Trophoblast cell (in vitro differentiated cells and primary cell): ENCODE data around the gene GOLGA6A.

Source experiments
- DNase-seq, 2 donors: peaks; one replicate each; pipeline ENCODE4 v3.0.0-alpha.2; 2016
- H2AFZ ChIP-seq: 2 replicates; pipeline ENCODE4 v1.6.1; 2013; ENCODE audit warnings: low read length, moderate library complexity, mild to moderate bottlenecking; ENCODE audit not compliant: insufficient read depth, poor library complexity
- H2AK5ac ChIP-seq: 2 replicates; pipeline ENCODE4 v1.6.1; 2013; ENCODE audit warnings: mild to moderate bottlenecking, low read length
- H2BK120ac ChIP-seq: 2 replicates; pipeline ENCODE4 v1.6.1; 2013; ENCODE audit warnings: low read length, mild to moderate bottlenecking, moderate library complexity; ENCODE audit not compliant: insufficient read depth, poor library complexity
- H2BK12ac ChIP-seq: 2 replicates; pipeline ENCODE4 v1.6.1; 2013; ENCODE audit warnings: mild to moderate bottlenecking, low read length, moderate library complexity
- H2BK5ac ChIP-seq: 2 replicates; pipeline ENCODE4 v1.6.1; 2013; ENCODE audit warnings: low read length, low read depth, moderate library complexity, mild to moderate bottlenecking; ENCODE audit not compliant: poor library complexity
- H3K14ac ChIP-seq: 2 replicates; pipeline ENCODE4 v1.6.1; 2013; ENCODE audit warnings: mild to moderate bottlenecking, low read length
- H3K18ac ChIP-seq: 2 replicates; pipeline ENCODE4 v1.6.1; 2013; ENCODE audit warnings: mild to moderate bottlenecking, low read length
- H3K23ac ChIP-seq: 2 replicates; pipeline ENCODE4 v1.6.1; 2013; ENCODE audit warnings: low read length
- H3K27ac ChIP-seq: 2 replicates; pipeline ENCODE4 v1.5.1; 2013; ENCODE audit warnings: low read depth, mild to moderate bottlenecking, inconsistent platforms, low read length, moderate library complexity
- H3K27me3 ChIP-seq: 2 replicates; pipeline ENCODE4 v1.6.1; 2013; ENCODE audit warnings: inconsistent platforms, mild to moderate bottlenecking, low read length, moderate library complexity; ENCODE audit not compliant: insufficient read depth
- H3K36me3 ChIP-seq, 2 experiments: 1 replicate in 1 of 2; 2 replicates in 1 of 2; pipeline ENCODE4 v1.6.1; 2013; ENCODE audit warnings: low read length in 2 of 2, mild to moderate bottlenecking in 2 of 2, moderate library complexity in 1 of 2; ENCODE audit not compliant: insufficient read depth in 2 of 2, control insufficient read depth in 1 of 2
- H3K4ac ChIP-seq: 2 replicates; pipeline ENCODE4 v1.6.1; 2013; ENCODE audit warnings: low read depth, mild to moderate bottlenecking, low read length, moderate library complexity
- H3K4me1 ChIP-seq, 2 experiments: 1 replicate in 1 of 2; 2 replicates in 1 of 2; pipeline ENCODE4 v1.6.1; 2013; ENCODE audit warnings: low read length in 2 of 2, mild to moderate bottlenecking in 2 of 2, moderate library complexity in 1 of 2; ENCODE audit not compliant: insufficient read depth in 2 of 2, control insufficient read depth in 1 of 2
- H3K4me2 ChIP-seq: 2 replicates; pipeline ENCODE4 v1.6.1; 2013; ENCODE audit warnings: inconsistent platforms, mild to moderate bottlenecking, low read length, moderate library complexity
- H3K4me3 ChIP-seq: 2 replicates; pipeline ENCODE4 v1.5.1; 2013; ENCODE audit warnings: mild to moderate bottlenecking, low read depth, low read length, inconsistent platforms
- H3K79me1 ChIP-seq: one replicate; pipeline ENCODE4 v1.6.1; 2013; ENCODE audit warnings: low read length
- H3K79me2 ChIP-seq: 2 replicates; pipeline ENCODE4 v1.6.1; 2013; ENCODE audit warnings: low read length, mild to moderate bottlenecking; ENCODE audit not compliant: control insufficient read depth, insufficient read depth, poor library complexity
- H3K9ac ChIP-seq: 2 replicates; pipeline ENCODE4 v1.6.1; 2013; ENCODE audit warnings: mild to moderate bottlenecking, low read length
- H3K9me3 ChIP-seq: 2 replicates; pipeline ENCODE4 v1.6.1; 2013; ENCODE audit warnings: low read depth, mild to moderate bottlenecking, control low read depth, inconsistent platforms, low read length; ENCODE audit not compliant: insufficient read depth
- H4K12ac ChIP-seq: 2 replicates; pipeline ENCODE4 v1.6.1; 2013; ENCODE audit warnings: low read depth, mild to moderate bottlenecking, low read length, moderate library complexity
- H4K8ac ChIP-seq: 2 replicates; pipeline ENCODE4 v1.6.1; 2013; ENCODE audit warnings: low read depth, mild to moderate bottlenecking, low read length, moderate library complexity
- H4K91ac ChIP-seq: one replicate; pipeline ENCODE4 v1.6.1; 2013; ENCODE audit warnings: low read depth, mild to moderate bottlenecking, low read length, moderate library complexity
- WGBS: extraction: QIAGEN DNeasy Blood & Tissue Kit; methylation state at CpG from one replicate; pipeline ENCODE4 v1.1.7; 2013; ENCODE audit warnings: missing lambda C conversion rate; ENCODE audit not compliant: insufficient read length, insufficient coverage; ENCODE audit errors: extremely low coverage; 5-methylcytosine and 5-hydroxymethylcytosine counted together

The GOLGA6A gene

DNA sequence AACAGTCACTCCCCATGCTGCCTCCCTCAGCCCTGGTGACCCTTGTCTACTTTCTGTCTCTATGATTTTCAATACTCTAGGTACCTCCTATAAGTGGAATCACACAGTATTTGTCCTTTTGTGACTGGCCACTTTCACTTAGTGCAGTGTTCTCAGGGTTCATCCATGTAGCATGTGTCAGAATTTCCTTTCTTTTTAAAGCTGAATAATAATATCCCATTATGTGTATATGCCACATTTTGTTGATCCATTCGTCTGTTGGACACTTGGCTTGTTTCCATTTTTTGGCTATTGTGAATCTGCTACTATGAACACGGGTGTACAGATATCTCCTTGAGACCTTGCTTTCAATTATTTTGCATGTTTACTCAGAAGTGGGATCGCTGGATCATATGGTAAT lies 53.7 kb downstream of the GOLGA6A start:
- no peak for DNase-seq
- Histone ChIP-seq H3K27ac (no peak overlapping the region), H3K4me3 (no peak overlapping the region), H3K9ac (no peak overlapping the region), H3K27me3 (no peaks in the 10 kb centered on the region), H3K79me2 (no peaks in the 10 kb centered on the region), H3K4me2 (no peak overlapping the region), H4K12ac (no peak overlapping the region), H4K8ac (no peak overlapping the region), H3K79me1 (no peaks in the 10 kb centered on the region), H2BK5ac (no peak overlapping the region), H2AK5ac (no peak overlapping the region), H3K9me3 (peaks cover 2% of the 10 kb centered on the region), H2AFZ (no peak overlapping the region), H4K91ac (no peak overlapping the region), H3K18ac (no peak overlapping the region), H3K4ac (no peak overlapping the region), H2BK120ac (no peak overlapping the region), H2BK12ac (no peak overlapping the region), H3K23ac (no peak overlapping the region), H3K36me3 (peaks cover 11 to 30% of the 10 kb centered on the region in 2 experiments), H3K14ac (no peak overlapping the region), H3K4me1 (peaks cover 0 to 4% of the 10 kb centered on the region in 2 experiments)
- WGBS = no CpG with 5 or more reads among the region's 3 CpGs

DNA sequence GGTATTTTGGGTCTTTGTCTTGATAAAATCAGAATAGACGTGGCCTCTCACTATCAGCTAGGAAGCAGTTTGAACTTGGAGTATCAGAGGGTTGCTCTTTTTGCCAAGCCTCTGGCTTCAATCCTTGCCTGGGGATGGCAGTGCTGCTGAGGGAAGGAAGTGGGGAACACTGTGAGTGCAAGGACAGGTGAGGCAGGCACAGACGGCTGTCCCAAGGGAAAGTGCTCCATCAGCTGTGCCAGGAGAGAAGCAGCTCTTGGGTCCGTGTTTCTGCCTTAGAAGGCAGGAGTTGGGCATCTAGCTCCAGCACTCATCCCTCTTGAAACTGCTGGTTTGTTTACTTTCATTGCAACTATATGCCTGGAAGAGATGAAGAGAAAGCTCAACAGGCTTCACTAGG lies 54.7 kb downstream of the GOLGA6A start:
- Histone ChIP-seq H2AK5ac (no peak overlapping the region), H2AFZ (no peak overlapping the region), H3K9me3 (peaks cover 2% of the 10 kb centered on the region), H2BK12ac (no peak overlapping the region), H3K23ac (no peak overlapping the region), H4K8ac (no peak overlapping the region), H3K36me3 (peaks cover 16 to 33% of the 10 kb centered on the region in 2 experiments), H3K14ac (no peak overlapping the region), H2BK5ac (no peak overlapping the region), H4K91ac (no peak overlapping the region), H3K27ac (no peak overlapping the region), H3K4me3 (no peak overlapping the region), H3K9ac (no peak overlapping the region), H3K79me1 (no peaks in the 10 kb centered on the region), H3K79me2 (no peaks in the 10 kb centered on the region), H3K4me1 (peaks cover 0 to 4% of the 10 kb centered on the region in 2 experiments), H3K27me3 (no peaks in the 10 kb centered on the region), H3K4ac (no peak overlapping the region), H3K4me2 (no peak overlapping the region), H4K12ac (no peak overlapping the region), H3K18ac (no peak overlapping the region), H2BK120ac (no peak overlapping the region)
- WGBS = no CpG with 5 or more reads among the region's 3 CpGs
- DNase-seq = no peak

DNA sequence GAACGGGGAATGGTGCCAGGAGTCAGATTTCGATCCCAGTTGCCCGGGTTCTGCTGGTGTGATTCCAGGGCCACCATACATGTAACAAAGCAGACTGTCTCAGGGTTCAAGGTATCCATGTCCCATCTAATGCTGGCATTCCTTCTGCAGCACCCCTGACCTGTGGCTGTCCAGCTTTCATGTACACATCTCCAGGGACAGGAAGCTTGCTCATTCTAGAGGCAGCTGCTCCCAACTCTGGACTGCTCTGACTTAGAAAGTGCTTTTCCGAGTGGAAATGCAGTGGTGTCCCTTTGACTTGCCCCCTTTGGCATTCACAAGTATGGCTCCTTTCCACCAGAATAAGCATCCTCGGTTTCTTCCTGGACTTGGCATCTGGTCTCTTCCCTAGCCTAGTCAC lies 56.9 kb downstream of the GOLGA6A start:
- H3K79me1 ChIP-seq = no peaks in the 10 kb centered on the region
- WGBS = no CpG with 5 or more reads among the region's 5 CpGs
- H3K4me3 ChIP-seq = no peak overlapping the region
- no peak overlapping the region for H3K9ac ChIP-seq
- no peak overlapping the region for H3K27ac ChIP-seq
- no peaks in the 10 kb centered on the region for H3K27me3 ChIP-seq
- H3K4me2 ChIP-seq = no peak overlapping the region
- no peak overlapping the region for H4K91ac ChIP-seq
- no peak overlapping the region for H4K8ac ChIP-seq
- peaks cover 0 to 4% of the 10 kb centered on the region in 2 experiments for H3K4me1 ChIP-seq
- DNase-seq = no peak
- no peak overlapping the region for H3K4ac ChIP-seq
- H3K9me3 ChIP-seq = peaks cover 2% of the 10 kb centered on the region
- H4K12ac ChIP-seq = no peak overlapping the region
- H2AFZ ChIP-seq = no peak overlapping the region
- H2BK120ac ChIP-seq = no peak overlapping the region
- no peak overlapping the region for H3K18ac ChIP-seq
- no peak overlapping the region for H3K23ac ChIP-seq
- H3K79me2 ChIP-seq = no peaks in the 10 kb centered on the region
- H2AK5ac ChIP-seq = no peak overlapping the region
- H2BK5ac ChIP-seq = no peak overlapping the region
- peaks cover 17 to 35% of the 10 kb centered on the region in 2 experiments for H3K36me3 ChIP-seq
- no peak overlapping the region for H3K14ac ChIP-seq
- H2BK12ac ChIP-seq = no peak overlapping the region

DNA sequence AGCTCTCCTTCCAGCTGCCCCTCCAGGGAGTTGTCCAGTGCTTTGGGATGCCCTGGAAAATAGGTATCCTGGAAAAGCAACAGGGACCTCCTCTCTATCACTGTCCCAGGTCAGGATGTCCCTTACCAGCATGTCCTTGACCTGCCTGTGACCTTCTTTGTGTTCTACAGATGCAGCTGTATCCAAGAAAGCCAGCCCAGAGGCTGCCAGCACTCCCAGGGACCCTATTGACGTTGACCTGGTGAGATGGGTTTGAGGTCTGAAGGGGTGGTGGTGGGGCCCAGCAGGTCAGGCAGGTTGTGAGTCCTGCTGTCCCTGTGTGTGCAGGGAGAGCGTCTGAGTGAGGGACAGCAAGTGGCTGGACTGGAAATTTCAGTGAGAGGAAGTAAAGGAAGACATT lies 57.7 kb downstream of the GOLGA6A start:
- no CpG with 5 or more reads among the region's 2 CpGs for WGBS
- Histone ChIP-seq H3K18ac (no peak overlapping the region), H2AK5ac (no peak overlapping the region), H3K23ac (no peak overlapping the region), H3K14ac (no peak overlapping the region), H3K27ac (no peak overlapping the region), H3K4ac (no peak overlapping the region), H3K36me3 (peaks cover 17 to 35% of the 10 kb centered on the region in 2 experiments), H4K91ac (no peak overlapping the region), H3K9me3 (peaks cover 2% of the 10 kb centered on the region), H3K9ac (no peak overlapping the region), H3K4me2 (no peak overlapping the region), H3K4me1 (peaks cover 0 to 4% of the 10 kb centered on the region in 2 experiments), H3K79me1 (no peaks in the 10 kb centered on the region), H2BK12ac (no peak overlapping the region), H2BK120ac (no peak overlapping the region), H2BK5ac (no peak overlapping the region), H3K27me3 (no peaks in the 10 kb centered on the region), H4K8ac (no peak overlapping the region), H3K4me3 (no peak overlapping the region), H2AFZ (no peak overlapping the region), H3K79me2 (no peaks in the 10 kb centered on the region), H4K12ac (peak overlapping the region; percentile 26)
- DNase-seq = no peak
